GM18868 (cell line): ENCODE data around the gene AHRR.
A peak's percentile ranks its signal among the peaks of the same experiment; 100 is the strongest.

Source experiments
- ATAC-seq: cut with Tn5 transposase; IDR thresholded peaks from one replicate; pipeline ENCODE4 v1.9.1; 2021; ENCODE audit warnings: mild to moderate bottlenecking, moderate library complexity; ENCODE audit not compliant: unreplicated experiment

Gene AHRR

GRCh38 chr5:438481-438981 lies 117.0 kb downstream of the AHRR start:
- no peak for ATAC-seq

- ATAC-seq = no peak
These were observed 117.7 kb downstream of the AHRR start for GRCh38 chr5:439181-439580.

GRCh38 chr5:439636-440035 lies 118.1 kb downstream of the AHRR start:
- no peak for ATAC-seq

GRCh38 chr5:440401-441201 lies 119.1 kb downstream of the AHRR start:
- no peak for ATAC-seq

- no peak for ATAC-seq
These were observed 120.5 kb downstream of the AHRR start for GRCh38 chr5:441996-442334.

- ATAC-seq = peak; percentile 92
These were observed 121.1 kb downstream of the AHRR start, which contains the start of gene EXOC3 for GRCh38 chr5:442335-443238. TSS of gene EXOC3 (plus strand) at chr5:443176. CDS start at chr5:446206, 3,030 bp downstream.

GRCh38 chr5:443239-444151 lies 122.0 kb downstream of the AHRR start:
- ATAC-seq = peak; percentile 6

- ATAC-seq = no peak
These were observed 122.7 kb downstream of the AHRR start for GRCh38 chr5:444226-444625.

GRCh38 chr5:445591-445990 lies 124.1 kb downstream of the AHRR start:
- no peak for ATAC-seq

GRCh38 chr5:446066-446882 lies 124.8 kb downstream of the AHRR start:
- ATAC-seq = no peak

GRCh38 chr5:446883-447263 lies 125.4 kb downstream of the AHRR start:
- no peak for ATAC-seq

- ATAC-seq = no peak
These were observed 126.0 kb downstream of the AHRR start for GRCh38 chr5:447501-447900.

GRCh38 chr5:448061-448765 lies 126.7 kb downstream of the AHRR start:
- ATAC-seq = no peak

GRCh38 chr5:448766-449090 lies 127.2 kb downstream of the AHRR start:
- no peak for ATAC-seq

GRCh38 chr5:449151-449550 lies 127.6 kb downstream of the AHRR start:
- no peak for ATAC-seq

GRCh38 chr5:451587-452458 lies 130.3 kb downstream of the AHRR start:
- ATAC-seq = no peak

- no peak for ATAC-seq
These were observed 131.6 kb downstream of the AHRR start for GRCh38 chr5:452978-453710.
